ENCODE measurements around the gene CACNA2D3.

- TF ChIP-seq POLR2A (IDR thresholded peaks at IDR 0.05; ENCODE audit: low read depth, low read length) = no peak
- no peak for TF ChIP-seq POLR2AphosphoS5 (IDR thresholded peaks at IDR 0.05; ENCODE audit: low read depth, low read length)
- no peak for TF ChIP-seq TAF1 (IDR thresholded peaks at IDR 0.05; ENCODE audit: low read depth, low read length)
- no peak for TF ChIP-seq POU2F2 (IDR thresholded peaks at IDR 0.05; ENCODE audit: low read depth, low read length)
These were observed 792.8 kb downstream of the CACNA2D3 start for GRCh38 chr3:54915181-54915580.

Data from GM12891 (cell line).